Motor neuron (in vitro differentiated cells): ENCODE data around the gene DNAJC21. TPM values are rescaled to one million over a fixed set of nuclear protein-coding genes. Genes with fewer than 3 reads are reported as not detected.
"Not testable (repeated sequence)": the region's sequence is repeated elsewhere in the genome, so short reads cannot be mapped to it uniquely, and the experiment has no call there.

Source experiments
- ATAC-seq, 8 experiments: fragments of 200-7000 bp; cut with Tn5 transposase; replicated peaks in 6 of 8; 2 replicates each; pipeline ENCODE4 v1.8.0; 2021; ENCODE audit warnings: mild to moderate bottlenecking in 8 of 8, moderate library complexity in 8 of 8
- H3K27ac ChIP-seq, 2 donors: fragments of 250-450 bp; sonication (Bioruptor Pico); 2 replicates each; pipeline ENCODE4 v1.9.0; 2021; ENCODE audit warnings: antibody characterized with exemption in 2 of 2, mild to moderate bottlenecking in 2 of 2, moderate library complexity in 1 of 2
- H3K4me1 ChIP-seq, 2 donors: fragments of 250-450 bp; sonication (Bioruptor Pico); replicated peaks in 1 of 2; 2 replicates each; pipeline ENCODE4 v1.6.1; 2021; ENCODE audit warnings: antibody characterized with exemption in 2 of 2, mild to moderate bottlenecking in 2 of 2, moderate library complexity in 1 of 2
- H3K4me3 ChIP-seq, 5 donors: fragments of 250-450 bp; sonication (Bioruptor Pico); 2 replicates each; pipeline ENCODE4 v1.9.0; 2021; ENCODE audit warnings: antibody characterized with exemption in 5 of 5, mild to moderate bottlenecking in 5 of 5, moderate library complexity in 4 of 5
- WGBS, 10 experiments: fragments of 450-650 bp; shearing (Covaris generic); methylation state at CpG; one replicate each; pipeline ENCODE4 v1.0.0; 2022; 5-methylcytosine and 5-hydroxymethylcytosine counted together
- in situ Hi-C, 9 experiments: fragments of 400-800 bp; cut with MboI; loops; one replicate each; pipeline ENCODE4 v1.15.0; 2021; ENCODE audit warnings: low sequenced_read_pairs in 9 of 9, low pct_unique_long_range_greater_than_20kb in 2 of 9; ENCODE audit not compliant: unreplicated experiment in 9 of 9
- total RNA-seq, 8 experiments: library from RNA; unstranded; fragments of 300-600 nt; gene quantifications; 2 replicates each; pipeline versions ENCODE4 v1.2.3 to v1.2.4, GENCODE V29; 2022

DNAJC21 gene
- total RNA-seq, 8 experiments from 2014 or later, result 22.6 to 67.5 (median 31.7) TPM

- H3K4me1 ChIP-seq, result no peaks in the 10 kb centered on the region
- WGBS, 10 experiments, result 86 to 100% (median 100%) methylated on average over 1 of the region's 1 CpG; no CpG with 5 or more reads in 7 of the 10 experiments
- H3K27ac ChIP-seq, result no peak overlapping the region
- in situ Hi-C loops, result loop anchor here in 4 of 9 experiments (10.0 to 25.0 kb wide), 3 partner anchors 391 to 418 kb away; no protein-coding TSS in a partner anchor
- H3K4me3 ChIP-seq, result no peak overlapping the region
- ATAC-seq, result no peak
These were observed 26.1 kb upstream of the DNAJC21 start for GRCh38 chr5:34903260-34903659.

GRCh38 chr5:34905564-34905963 lies 23.8 kb upstream of the DNAJC21 start:
- WGBS, 10 experiments, result 63 to 100% (median 96%) methylated on average over 1 to 2 of the region's 2 CpGs
- H3K4me3 ChIP-seq, result no peak overlapping the region
- ATAC-seq, result peak in 1 of 8 experiments; percentile 16
- no peak overlapping the region for H3K27ac ChIP-seq
- in situ Hi-C loops, result loop anchor here in 4 of 9 experiments (10.0 to 25.0 kb wide), 3 partner anchors 393 to 421 kb away; no protein-coding TSS in a partner anchor
- no peaks in the 10 kb centered on the region for H3K4me1 ChIP-seq

GRCh38 chr5:34913072-34913471 lies 16.3 kb upstream of the DNAJC21 start:
- H3K4me1 ChIP-seq, result peaks cover 6 to 19% of the 10 kb centered on the region in 2 donors
- WGBS, 10 experiments, result 20 to 100% (median 85%) methylated on average over 1 to 2 of the region's 2 CpGs
- in situ Hi-C loops, result loop anchor here in 3 of 9 experiments (25.0 kb wide), 2 partner anchors 401 to 426 kb away; no protein-coding TSS in a partner anchor
- H3K4me3 ChIP-seq, result no peak overlapping the region
- ATAC-seq, result no peak
- no peak overlapping the region for H3K27ac ChIP-seq

- in situ Hi-C loops, result loop anchor here in 3 of 9 experiments (25.0 kb wide), 2 partner anchors 402 to 427 kb away; no protein-coding TSS in a partner anchor
- 0 to 1% (median 0%) methylated on average over 1 to 18 of the region's 20 CpGs for WGBS, 10 experiments
- peak overlapping the region; percentile 85 to 99 (median 91) for H3K4me3 ChIP-seq
- peaks cover 6 to 19% of the 10 kb centered on the region in 2 donors for H3K4me1 ChIP-seq
- H3K27ac ChIP-seq, result peak overlapping the region; percentile 81 to 96
- ATAC-seq, result peak; percentile 3 to 16 (median 10)
These were observed 14.7 kb upstream of the DNAJC21 start for GRCh38 chr5:34914671-34915138.

GRCh38 chr5:34915139-34915855 lies 14.1 kb upstream of the DNAJC21 start, which contains the start of the genes BRIX1 and RAD1:
Gene BRIX1 (plus strand): TSS chr5:34915711. CDS start chr5:34915739, 28 bp downstream.
Gene RAD1 (minus strand): TSS chr5:34915504. CDS start chr5:34914892, 612 bp downstream.
- in situ Hi-C loops, result loop anchor here in 3 of 9 experiments (25.0 kb wide), 2 partner anchors 403 to 428 kb away; no protein-coding TSS in a partner anchor
- Histone ChIP-seq H3K27ac (peak within 1 kb of the TSS; percentile 86 to 96), H3K4me1 (peaks cover 6 to 19% of the 10 kb centered on the region in 2 donors), H3K4me3 (peak within 1 kb of the TSS; percentile 85 to 99 (median 91))
- WGBS, 10 experiments, result 0 to 7% (median 0%) methylated on average over 1 to 27 of the region's 67 CpGs; no CpG with 5 or more reads in 3 of the 10 experiments
- ATAC-seq, result peak; percentile 96 to 100 (median 99)

GRCh38 chr5:34915856-34916192 lies 13.5 kb upstream of the DNAJC21 start:
- in situ Hi-C loops, result loop anchor here in 3 of 9 experiments (25.0 kb wide), 2 partner anchors 404 to 429 kb away; no protein-coding TSS in a partner anchor
- peaks cover 6 to 19% of the 10 kb centered on the region in 2 donors for H3K4me1 ChIP-seq
- ATAC-seq, result peak in 4 of 8 experiments; percentile 1 to 5 (median 3)
- peak overlapping the region; percentile 86 to 96 for H3K27ac ChIP-seq
- 0 to 2% (median 0%) methylated on average over 2 to 20 of the region's 20 CpGs; no CpG with 5 or more reads in 2 of the 10 experiments for WGBS, 10 experiments
- peak overlapping the region; percentile 85 to 99 (median 91) for H3K4me3 ChIP-seq

GRCh38 chr5:34916518-34916917 lies 12.8 kb upstream of the DNAJC21 start:
- in situ Hi-C loops, result loop anchor here in 3 of 9 experiments (25.0 kb wide), 2 partner anchors 404 to 429 kb away; no protein-coding TSS in a partner anchor
- peaks cover 6 to 19% of the 10 kb centered on the region in 2 donors for H3K4me1 ChIP-seq
- no peak for ATAC-seq
- WGBS, 10 experiments, result 0 to 50% (median 11%) methylated on average over 1 to 6 of the region's 6 CpGs; no CpG with 5 or more reads in 1 of the 10 experiments
- H3K27ac ChIP-seq, result no peak overlapping the region
- H3K4me3 ChIP-seq, result peak overlapping the region; percentile 85 to 99 (median 91)

- 54 to 100% (median 91%) methylated on average over 1 to 4 of the region's 4 CpGs for WGBS, 10 experiments
- H3K27ac ChIP-seq, result no peak overlapping the region
- no peak overlapping the region for H3K4me3 ChIP-seq
- no peak for ATAC-seq
- H3K4me1 ChIP-seq, result peaks cover 6 to 19% of the 10 kb centered on the region in 2 donors
- in situ Hi-C loops, result loop anchor here in 3 of 9 experiments (25.0 kb wide), 2 partner anchors 406 to 431 kb away; no protein-coding TSS in a partner anchor
These were observed 11.3 kb upstream of the DNAJC21 start for GRCh38 chr5:34918025-34918424.

- Histone ChIP-seq H3K4me1 (peaks cover 6 to 14% of the 10 kb centered on the region in 2 donors), H3K4me3 (no peak overlapping the region), H3K27ac (no peak overlapping the region)
- in situ Hi-C loops, result loop anchor here in 3 of 9 experiments (25.0 kb wide), 2 partner anchors 407 to 432 kb away; no protein-coding TSS in a partner anchor
- ATAC-seq, result no peak
- WGBS, 10 experiments, result 79 to 100% (median 100%) methylated on average over 2 to 4 of the region's 4 CpGs; no CpG with 5 or more reads in 3 of the 10 experiments
These were observed 10.3 kb upstream of the DNAJC21 start for GRCh38 chr5:34919077-34919476.

GRCh38 chr5:34923256-34923655 lies 6.1 kb upstream of the DNAJC21 start:
- not testable (repeated sequence) for ATAC-seq, H3K27ac ChIP-seq, H3K4me3 ChIP-seq, H3K4me1 ChIP-seq
- 80 to 100% (median 94%) methylated on average over 1 to 9 of the region's 9 CpGs for WGBS, 10 experiments
- in situ Hi-C loops, result loop anchor here in 3 of 9 experiments (25.0 kb wide), 2 partner anchors 411 to 436 kb away; no protein-coding TSS in a partner anchor

GRCh38 chr5:34923694-34924461 lies 5.5 kb upstream of the DNAJC21 start:
- Histone ChIP-seq H3K4me3 (no peak overlapping the region), H3K27ac (no peak overlapping the region), H3K4me1 (peaks cover 0 to 6% of the 10 kb centered on the region in 2 donors)
- WGBS, 10 experiments, result 33 to 77% (median 43%) methylated on average over 1 to 3 of the region's 3 CpGs
- in situ Hi-C loops, result loop anchor here in 3 of 9 experiments (25.0 kb wide), 2 partner anchors 412 to 437 kb away; no protein-coding TSS in a partner anchor
- peak in 7 of 8 experiments; percentile 57 to 91 (median 79) for ATAC-seq

- Histone ChIP-seq H3K4me1 (peaks cover 0 to 6% of the 10 kb centered on the region in 2 donors), H3K27ac (no peak overlapping the region), H3K4me3 (no peak overlapping the region)
- no peak for ATAC-seq
- in situ Hi-C loops, result loop anchor here in 3 of 9 experiments (25.0 kb wide), 2 partner anchors 412 to 437 kb away; no protein-coding TSS in a partner anchor
These were observed 4.9 kb upstream of the DNAJC21 start for GRCh38 chr5:34924462-34924765.
